Hematopoietic multipotent progenitor cell treated with erythropoietin and hydrocortisone succinate and interleukin-3 and kit ligand, for 6 days (in vitro differentiated cells): ENCODE measurements around the gene OMP.
"Not testable (repeated sequence)": the region's sequence is repeated elsewhere in the genome, so short reads cannot be mapped to it uniquely, and the experiment has no call there.

Experiments used
- DNase-seq: peaks from one replicate; pipeline ENCODE4 v3.0.0-alpha.2; 2015

OMP gene

GRCh38 chr11:77088236-77089003 lies 14.2 kb upstream of the OMP start:
- DNase-seq: no peak

DNA sequence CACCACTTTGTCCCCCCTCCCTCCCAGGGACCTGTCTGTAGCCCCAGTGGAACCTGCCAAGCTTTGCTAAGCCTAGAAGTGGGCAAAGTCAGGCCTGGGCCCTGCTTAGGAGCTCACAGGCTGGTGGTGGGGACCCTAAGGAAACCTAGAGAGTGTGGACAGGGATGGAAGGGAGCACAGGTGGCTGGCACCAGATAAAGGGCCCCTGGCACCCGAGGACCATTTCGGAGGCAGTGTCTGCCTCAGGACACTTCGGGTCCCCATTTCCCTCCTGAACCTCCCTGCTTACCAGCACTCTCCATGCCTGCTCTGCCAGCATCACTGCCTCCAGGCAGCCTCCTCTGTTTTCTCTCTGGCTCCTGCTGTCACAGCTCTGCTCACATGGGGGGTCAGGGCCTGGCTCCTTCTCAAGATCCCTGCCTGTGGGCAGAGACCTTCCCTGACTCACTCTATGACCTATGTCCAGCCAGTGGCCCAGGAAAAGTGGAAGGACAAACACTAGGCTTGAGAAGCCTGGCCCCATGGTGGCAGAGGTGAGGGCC lies 13.6 kb upstream of the OMP start:
- DNase-seq: no peak

DNA sequence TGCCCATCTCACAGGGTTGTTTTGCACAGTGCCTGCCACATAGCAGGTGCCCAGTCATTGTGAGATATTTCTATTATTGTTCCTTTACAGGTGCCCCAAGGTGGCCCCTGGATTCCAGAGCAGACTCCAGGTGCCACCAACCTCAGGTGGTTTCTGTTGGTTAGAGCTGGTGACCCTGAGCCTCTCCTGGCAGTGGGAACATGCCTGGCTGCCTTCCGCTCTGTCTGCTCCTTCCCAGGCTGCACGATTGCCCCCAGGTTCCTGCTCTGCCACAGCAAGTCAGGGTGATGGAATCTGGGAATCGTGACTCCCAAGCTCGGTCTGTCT lies 12.6 kb upstream of the OMP start:
- DNase-seq: no peak

GRCh38 chr11:77090373-77091111 lies 12.1 kb upstream of the OMP start:
- DNase-seq: no peak

DNA sequence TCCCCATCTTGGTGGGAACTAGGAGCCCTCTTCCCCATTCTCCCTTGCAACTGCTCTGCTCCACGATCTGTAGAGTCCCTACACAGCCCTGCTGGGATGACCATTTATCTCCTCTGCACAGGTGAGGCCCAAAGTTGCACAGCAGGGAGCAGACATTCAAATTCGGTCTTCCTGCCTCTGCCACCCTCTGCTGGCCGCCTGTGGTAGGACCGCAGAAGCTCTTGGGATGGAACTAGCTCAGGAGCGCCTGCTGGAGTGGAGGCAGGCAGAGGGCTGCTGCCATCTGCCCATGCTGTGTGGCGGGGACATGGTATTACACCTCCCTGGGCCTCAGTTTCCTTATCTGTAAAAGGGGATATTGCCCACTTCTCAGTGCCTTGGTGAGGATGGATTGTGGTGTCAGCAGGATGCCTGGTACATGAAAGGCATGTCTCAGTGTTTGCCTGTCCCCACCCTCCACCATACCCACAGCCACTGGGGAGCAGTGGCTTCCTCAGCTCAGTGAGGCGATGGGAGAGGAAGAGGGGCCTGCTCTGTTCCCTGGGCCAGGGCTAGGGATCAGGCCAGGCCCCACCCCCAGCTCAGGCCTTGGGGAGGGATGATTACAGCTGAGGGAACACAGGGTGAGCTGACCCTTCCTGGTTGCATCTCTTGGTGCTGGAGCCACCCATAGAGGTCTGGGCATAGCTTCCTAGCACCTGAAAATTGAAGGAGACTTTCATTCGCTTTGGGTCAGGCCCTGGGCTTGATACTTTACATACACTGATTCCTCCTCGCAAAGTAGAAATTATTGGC lies 11.3 kb upstream of the OMP start:
- DNase-seq: peak; percentile 91

- DNase-seq: no peak
Measured at GRCh38 chr11:77092382-77092781, 10.3 kb upstream of the OMP start.

DNA sequence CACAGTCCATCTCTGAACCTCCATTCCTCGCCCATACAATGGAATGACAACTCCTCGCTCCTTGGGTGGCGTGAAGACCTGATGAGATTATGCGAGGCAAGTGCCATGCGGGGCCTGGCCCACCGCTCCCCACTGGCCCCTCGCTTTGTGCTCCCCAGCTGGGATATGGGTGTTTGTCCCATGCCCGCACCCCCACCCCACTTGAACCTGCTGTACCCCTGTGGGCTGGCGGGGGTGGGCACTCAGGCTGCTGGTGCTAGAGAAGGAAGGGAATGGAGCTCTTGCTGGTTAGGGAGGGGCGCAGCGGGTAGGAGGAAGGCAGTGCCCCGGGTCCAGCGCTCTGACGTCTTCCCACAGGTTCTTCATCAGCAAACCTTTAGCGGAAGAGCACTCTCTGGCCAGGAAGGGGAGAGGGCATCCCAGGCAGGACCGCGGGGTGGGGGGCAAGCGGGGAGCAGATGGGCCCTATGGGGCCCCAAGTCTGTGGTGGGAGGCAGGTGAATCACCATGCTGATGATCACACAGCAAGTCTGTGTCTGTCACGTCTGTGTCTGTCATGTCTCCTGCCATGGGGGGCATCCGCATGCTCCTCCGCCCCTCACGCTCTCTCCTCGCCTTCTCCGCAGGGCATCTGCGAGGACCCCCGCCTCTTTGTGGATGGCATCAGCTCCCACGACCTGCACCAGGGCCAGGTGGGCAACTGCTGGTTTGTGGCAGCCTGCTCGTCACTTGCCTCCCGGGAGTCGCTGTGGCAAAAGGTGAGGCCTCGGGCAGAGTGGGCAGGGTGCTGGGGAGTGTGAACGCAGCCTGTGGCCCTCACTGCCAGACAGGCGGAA lies 9.4 kb upstream of the OMP start:
- DNase-seq: no peak

- no peak for DNase-seq
Measured at GRCh38 chr11:77093987-77094840, 8.4 kb upstream of the OMP start.

DNA sequence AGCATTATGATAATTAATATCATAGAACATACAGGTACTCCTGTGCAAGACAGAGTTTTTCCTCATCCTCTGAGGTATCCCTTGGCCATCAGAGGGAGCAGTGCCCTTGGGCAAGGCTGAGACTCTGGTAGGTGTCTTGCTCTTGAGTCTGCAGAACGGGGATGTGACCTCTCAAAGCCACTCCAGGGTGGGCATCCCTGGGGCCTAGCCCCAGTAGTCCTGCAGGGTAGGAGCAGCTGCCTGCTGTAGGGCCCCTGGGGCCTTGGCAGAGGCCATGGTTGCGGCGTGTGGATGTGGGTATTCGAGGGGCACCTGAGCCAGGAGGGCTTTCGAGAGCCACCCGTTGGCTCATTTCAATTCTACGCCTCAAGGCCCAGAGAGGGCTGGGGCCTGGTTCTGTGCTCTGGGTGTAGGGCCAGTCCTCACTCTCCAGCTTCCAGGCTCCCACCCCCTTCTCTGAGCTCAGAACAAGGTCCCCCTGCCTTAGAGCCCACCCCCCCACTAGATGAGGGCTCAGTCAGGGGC lies 7.7 kb upstream of the OMP start:
- no peak for DNase-seq

GRCh38 chr11:77095551-77096490 lies 6.8 kb upstream of the OMP start:
- no peak for DNase-seq

DNA sequence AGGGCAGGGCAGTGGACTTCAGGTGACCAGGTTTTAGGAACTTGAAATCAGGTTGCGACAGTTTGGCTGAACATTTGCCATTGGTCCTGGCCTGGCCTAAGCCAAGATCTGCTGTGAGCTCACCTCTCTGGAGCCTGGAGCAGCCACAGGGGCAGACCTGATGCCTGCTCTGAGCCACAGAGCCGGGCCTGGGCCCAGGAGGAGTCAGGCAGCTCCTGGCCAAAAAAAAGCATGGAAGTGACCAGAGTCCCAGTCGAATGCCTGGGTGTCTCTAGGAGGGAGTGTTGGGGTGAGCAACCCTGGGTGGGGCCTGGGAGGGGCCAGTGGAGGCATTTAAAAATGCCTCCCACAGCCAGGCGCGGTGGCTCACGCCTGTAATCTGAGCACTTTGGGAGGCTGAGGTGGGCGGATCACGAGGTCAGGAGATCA lies 6.0 kb upstream of the OMP start:
- no peak for DNase-seq

GRCh38 chr11:77097180-77097579 lies 5.5 kb upstream of the OMP start:
- DNase-seq: not testable (repeated sequence)

DNA sequence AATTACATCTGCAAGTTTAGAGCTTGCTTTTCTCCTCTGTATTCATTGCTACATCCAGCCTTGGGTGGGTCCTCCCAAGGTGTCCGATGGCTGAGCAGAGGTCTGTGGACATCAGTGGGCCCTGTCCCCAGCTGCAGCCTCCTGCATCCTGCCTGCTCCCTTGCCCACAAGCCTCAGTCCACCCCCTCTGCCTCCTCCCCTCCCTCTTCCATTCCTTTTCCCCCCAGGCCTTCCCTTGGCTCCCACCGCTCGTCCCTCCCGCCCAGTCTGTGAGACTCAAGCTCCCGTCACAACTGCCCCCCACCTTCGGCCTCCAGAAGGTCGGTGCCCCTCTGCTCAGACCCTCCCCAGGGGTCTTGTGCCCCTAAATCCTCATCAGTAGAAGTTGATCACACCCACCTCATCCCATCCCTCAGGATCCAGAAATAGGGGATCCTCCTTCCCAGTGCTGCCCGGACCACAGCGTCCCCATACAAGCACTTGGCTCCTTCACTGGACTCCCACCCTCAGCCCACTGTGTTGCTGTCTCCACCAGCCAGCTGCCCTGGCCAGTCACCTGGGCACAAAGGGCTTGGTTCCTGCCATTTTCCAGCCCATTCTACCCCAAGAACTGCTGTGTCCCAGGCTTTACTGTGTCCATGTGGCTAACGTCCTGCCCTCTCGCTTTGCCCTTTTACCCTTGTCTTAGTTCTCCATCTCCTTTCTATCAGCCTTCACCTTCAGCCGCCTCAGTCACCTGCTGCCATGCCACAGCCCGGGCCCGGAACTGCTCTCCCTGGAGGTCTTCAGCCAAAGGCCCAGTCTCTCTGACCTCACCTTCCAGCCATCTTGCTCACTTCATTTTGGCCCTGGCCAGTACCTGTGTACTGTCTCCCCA lies 2.2 kb upstream of the OMP start:
- no peak for DNase-seq

DNA sequence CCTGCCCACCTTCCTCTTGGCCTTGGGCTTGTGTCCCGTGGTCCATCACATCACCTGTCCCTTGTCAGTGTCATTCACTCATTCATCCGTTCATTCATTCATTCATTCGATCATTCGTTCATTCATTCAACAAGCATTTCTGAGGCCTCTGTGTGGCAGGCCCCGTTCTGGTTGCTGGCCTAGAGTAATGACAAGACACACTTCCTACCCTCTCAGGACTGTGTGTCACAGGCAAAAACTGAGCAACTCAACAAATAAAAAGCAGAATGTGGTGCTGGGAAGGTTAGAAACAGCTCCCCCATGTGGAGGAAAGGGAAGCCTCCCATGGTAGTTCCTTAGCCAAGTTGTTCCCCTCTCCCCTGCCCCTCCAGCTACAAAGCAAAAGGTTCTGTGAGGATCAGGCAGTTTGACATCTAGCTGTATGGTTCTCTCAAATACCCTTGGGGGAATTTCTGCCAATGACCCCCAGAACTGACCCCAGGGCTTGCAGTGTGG lies 1.6 kb upstream of the OMP start:
- peak; percentile 74 for DNase-seq

- no peak for DNase-seq
Measured at GRCh38 chr11:77103319-77103718, 679 bp downstream of the OMP start.

- DNase-seq: no peak
Measured at GRCh38 chr11:77104727-77105126, 2.1 kb downstream of the OMP start.

GRCh38 chr11:77106321-77106720 lies 3.7 kb downstream of the OMP start:
- peak; percentile 25 for DNase-seq

DNA sequence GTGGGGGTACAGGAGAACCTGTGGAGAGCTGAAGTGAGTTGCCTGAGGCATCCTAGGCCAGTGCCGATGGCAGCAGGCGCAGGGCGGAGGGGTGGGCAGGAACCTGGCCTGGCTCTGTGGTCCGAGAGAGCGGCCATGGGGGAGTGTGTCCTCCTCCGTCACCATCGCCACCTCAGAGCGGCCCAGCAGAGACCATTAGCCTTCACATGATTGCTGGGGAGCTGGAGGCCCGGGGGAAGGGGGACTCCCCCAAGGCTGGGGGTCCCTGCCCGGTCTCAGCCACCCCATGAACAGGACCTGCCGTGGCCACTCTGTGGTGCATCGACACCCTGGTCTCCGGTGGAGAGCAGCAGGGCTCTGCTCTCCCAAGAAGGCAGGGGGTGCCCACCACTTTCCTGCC lies 4.1 kb downstream of the OMP start:
- no peak for DNase-seq

- no peak for DNase-seq
Measured at GRCh38 chr11:77107950-77108349, 5.3 kb downstream of the OMP start.
